GM21786 (cell line): Measurements from ENCODE around the gene COL4A1.
"Not testable (repeated sequence)": the region's sequence is repeated elsewhere in the genome, so short reads cannot be mapped to it uniquely, and the experiment has no call there.

Experiments
- ATAC-seq: cut with Tn5 transposase; IDR thresholded peaks from one replicate; pipeline ENCODE4 v1.9.1; 2021; ENCODE audit not compliant: unreplicated experiment

The COL4A1 gene

GRCh38 chr13:110324026-110324749 is 17.2 kb upstream of the COL4A1 start:
- no peak for ATAC-seq

- no peak for ATAC-seq
These were observed 16.4 kb upstream of the COL4A1 start for GRCh38 chr13:110323172-110323891.

DNA sequence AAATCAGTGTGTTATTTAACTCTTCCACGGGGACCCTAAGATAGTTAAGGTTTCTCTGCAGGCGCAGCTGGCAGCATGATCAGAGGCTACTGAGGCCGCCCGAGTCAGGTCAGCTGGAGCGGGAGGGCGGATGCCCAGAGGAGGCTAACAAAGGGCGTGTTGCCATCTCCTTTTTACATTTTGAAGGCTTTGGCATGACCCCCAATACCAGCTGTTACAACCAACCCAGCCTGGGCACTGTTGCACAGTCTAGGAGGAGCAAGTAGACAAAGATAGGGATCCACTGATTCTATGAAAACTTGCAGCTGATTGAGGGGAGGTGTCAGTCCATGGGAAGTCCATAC is 15.8 kb upstream of the COL4A1 start:
- no peak for ATAC-seq

DNA sequence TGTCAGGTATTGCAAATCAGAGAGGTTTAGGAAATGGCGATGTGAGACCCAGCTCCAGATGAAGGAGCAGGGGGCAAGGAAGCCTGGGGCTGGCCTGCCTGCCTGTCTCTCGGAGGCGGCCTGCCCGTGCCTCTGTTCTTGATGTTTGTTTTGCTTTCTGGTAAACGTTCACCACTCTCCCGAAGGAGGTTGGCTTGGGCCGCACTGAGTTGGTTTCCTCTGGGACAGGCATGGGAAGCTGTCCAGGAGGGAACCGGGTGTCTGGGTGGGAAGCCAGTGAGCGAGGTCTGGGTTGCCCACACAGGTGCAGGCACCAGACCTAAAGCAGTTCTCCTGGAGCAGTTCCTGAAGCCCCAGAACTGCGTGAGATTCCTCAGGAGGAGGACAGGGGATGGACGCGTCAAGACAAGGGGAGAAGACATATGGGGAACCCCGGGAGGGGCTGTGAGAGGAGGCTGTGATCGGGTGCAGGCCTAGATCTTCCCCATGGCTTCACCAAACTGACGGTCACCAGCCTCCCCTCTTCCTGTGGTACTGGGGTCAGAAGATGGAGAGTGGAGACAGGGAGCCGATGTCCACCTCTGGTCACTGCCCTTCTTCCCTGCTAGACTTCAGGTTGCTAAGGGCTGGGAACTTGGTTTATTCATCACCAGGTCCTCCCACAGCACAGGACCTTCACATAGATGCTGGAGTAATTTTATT is 15.3 kb upstream of the COL4A1 start:
- ATAC-seq: no peak

GRCh38 chr13:110321573-110321972 is 14.6 kb upstream of the COL4A1 start:
- not testable (repeated sequence) for ATAC-seq

- no peak for ATAC-seq
These were observed 13.7 kb upstream of the COL4A1 start for GRCh38 chr13:110320645-110321044.

DNA sequence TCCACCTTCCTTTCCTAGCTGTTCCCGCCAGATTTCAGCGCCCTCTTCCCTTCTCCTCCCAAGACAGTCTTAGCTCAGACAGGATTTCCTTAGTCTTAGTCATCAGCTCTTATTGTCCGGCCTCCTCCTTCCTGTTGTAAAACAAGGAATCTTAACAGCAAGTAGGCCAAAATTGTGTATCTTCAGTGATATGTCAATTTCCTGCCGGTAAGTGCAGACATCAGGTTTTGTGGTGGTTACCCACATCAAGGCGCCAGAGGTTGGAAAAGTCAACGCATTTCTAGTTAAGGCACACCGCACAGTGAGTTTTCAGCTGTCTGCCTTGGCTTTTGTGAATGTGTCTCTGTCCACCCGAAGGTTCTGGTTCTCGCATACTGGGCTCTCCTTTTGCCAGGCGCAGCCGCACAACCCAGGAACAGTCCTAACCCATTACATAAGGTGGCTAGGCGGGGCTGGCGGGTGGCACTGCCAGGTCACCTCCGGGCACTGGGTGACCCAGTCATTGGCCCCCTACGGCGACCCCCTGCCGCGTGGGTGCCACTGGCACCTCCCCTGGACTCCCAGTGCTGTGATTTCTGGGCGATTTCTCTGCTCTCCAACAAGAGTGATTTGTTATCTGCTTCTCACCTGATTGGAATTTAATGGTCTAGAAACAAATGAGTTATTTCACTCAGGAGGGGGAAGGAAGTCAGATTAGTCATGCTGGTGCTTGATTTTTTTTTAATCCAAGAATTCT is 13.0 kb upstream of the COL4A1 start:
- no peak for ATAC-seq

DNA sequence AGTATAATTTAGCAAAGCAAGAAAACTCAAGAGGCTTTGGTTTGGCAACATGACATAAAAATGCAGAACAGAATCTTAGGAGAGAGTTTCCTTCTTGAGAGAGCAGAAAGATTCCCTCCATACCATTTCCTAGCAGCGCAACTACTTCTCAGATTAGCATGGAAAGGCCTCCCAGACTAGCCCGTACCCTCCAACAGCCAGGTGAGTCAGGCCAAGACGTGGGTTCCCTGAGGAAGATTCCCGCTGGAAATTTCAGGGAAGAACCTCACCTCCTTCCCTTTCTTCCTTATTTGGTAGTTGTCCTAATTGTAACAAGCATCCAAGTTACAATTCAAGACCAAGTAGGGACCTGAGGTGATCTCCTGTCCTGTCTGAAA is 12.4 kb upstream of the COL4A1 start:
- ATAC-seq: no peak

DNA sequence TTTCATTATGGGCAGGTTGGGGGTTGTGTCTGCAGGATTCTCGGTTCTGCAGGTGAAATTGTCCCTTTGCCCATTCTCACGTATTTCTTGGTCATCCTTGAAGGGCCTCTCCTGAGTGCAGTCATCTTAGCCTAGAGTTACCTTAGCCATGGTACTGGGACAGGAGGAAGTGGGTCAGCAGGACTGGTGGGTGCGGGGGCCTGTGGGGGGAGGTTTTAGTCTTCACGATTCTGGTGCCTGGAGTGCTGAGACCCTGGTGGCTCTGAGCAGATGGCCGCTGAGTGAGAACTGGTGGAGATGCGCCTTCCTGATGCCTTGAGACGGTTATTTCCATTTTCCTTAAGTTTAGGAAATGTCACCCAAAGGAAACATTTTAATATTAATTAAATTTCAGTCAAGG is 12.0 kb upstream of the COL4A1 start:
- no peak for ATAC-seq

- ATAC-seq: no peak
These were observed 10.7 kb upstream of the COL4A1 start for GRCh38 chr13:110317496-110318195.

- ATAC-seq: no peak
These were observed 10.1 kb upstream of the COL4A1 start for GRCh38 chr13:110317093-110317492.

DNA sequence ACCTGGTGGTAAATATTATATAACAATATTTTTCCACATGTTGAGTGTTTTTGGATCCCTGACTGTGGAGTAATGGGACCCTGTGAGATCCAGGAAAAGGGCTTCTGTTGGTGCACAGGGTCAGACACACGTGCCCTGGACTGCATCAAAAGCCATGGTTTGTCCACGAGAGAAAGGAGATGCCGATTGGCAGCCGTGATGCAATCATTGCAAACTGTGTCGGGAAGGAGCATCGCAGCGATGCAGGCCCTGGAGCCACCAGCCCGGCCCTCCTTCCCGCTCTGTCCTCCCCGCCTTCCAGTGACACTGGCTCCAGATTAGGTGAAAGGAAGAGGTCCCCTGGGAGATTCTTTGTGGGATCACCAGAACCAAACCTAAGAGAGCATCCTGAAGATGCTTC is 9.2 kb upstream of the COL4A1 start:
- no peak for ATAC-seq

DNA sequence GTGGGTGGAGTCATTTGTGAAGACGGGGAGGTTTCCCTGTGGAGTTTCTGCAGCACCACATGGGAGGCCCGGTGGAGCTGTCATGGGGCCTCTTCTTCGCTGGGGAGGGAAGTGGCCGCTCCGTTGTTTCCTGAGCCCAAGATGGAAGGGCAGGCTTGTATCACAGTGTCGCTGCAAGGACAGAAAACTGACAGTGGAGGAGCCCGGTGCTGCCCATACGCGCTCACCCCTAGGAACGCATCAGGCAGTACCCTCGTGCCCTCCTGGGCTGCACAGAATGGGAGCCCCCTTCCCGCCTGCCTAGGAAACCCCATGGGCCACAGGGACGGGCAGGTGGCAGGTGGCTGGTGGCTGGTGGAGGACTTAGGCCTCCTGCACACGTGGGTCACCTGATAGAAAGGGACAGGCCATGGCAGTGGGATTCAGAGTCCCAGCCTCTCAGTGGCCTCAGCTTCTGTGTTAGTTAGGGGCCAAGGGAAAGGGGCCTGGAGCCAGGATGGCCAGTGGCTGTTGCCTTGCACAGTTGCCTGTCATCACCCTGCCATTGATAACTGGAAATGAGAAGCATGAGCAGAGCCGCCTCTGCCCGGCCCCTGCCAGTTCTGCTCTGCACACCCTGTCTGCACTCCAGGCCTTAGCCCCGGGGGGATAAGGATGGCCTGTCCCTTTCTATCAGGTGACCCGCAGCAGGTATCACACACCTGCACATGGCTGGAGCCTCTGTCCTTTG is 7.7 kb upstream of the COL4A1 start:
- ATAC-seq: no peak

DNA sequence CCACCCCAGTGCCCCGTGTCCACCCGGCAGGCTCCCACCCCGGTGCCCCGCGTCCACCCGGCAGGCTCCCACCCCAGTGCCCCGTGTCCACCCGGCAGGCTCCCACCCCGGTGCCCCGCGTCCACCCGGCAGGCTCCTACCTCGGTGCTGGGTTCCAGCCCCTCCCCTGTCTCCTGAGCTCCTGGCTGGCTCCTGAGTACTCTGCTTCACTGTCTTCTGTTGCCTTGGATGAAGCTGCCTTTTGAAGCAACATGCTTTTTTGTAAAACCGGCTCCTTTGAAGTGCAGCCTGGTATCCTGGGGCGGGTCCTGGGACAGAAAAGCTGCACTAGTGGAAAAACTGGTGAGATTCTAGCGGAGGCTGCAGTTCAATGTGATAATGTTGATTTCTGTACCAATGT is 6.8 kb upstream of the COL4A1 start:
- ATAC-seq: not testable (repeated sequence)

- ATAC-seq: not testable (repeated sequence)
These were observed 6.3 kb upstream of the COL4A1 start for GRCh38 chr13:110313261-110313660.

DNA sequence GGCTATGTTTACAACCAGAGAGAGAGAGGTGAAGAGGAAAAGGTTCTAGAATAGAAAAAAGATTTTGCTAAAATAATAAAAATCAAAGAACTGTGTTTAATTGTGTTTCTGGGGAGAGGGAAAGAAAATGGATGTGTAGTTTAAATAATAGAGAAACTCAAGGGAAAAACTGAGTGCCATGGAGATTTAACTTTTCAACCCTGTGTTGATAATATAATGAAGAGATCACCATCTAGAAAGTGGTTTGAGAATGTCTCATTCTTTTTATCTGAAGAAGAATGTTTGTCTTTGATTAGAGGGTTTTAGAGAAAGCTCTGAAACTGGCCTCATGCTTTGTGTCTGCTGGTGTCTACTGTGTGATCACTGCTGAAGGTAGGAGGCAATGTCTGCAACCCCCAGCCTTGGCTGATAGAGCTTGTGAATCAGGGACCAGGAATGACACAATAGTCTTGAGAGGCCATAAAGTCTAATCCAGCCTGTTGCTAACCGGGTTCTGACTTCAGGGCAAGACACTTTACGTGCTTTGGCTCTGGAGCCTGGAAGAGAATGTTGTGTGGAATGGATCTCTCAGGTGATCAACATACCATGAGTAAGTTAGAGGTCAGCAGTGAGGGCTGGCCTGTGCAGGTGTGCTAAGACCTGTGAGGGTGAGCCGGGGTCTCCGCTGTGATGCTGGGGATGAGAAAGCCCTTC is 5.5 kb upstream of the COL4A1 start:
- ATAC-seq: no peak

- ATAC-seq: no peak
These were observed 4.7 kb upstream of the COL4A1 start for GRCh38 chr13:110311443-110312338.

- no peak for ATAC-seq
These were observed 3.8 kb upstream of the COL4A1 start for GRCh38 chr13:110310541-110311442.
